IMR-90 (cell line): Measurements from ENCODE around the gene STAM2. TPM values are rescaled to one million over a fixed set of nuclear protein-coding genes. Genes with fewer than 3 reads are reported as not detected.
"Not testable (repeated sequence)": the region's sequence is repeated elsewhere in the genome, so short reads cannot be mapped to it uniquely, and the experiment has no call there.

ENCODE experiments used
- ATAC-seq: fragments of 200-7000 bp; cut with Tn5 transposase; 2 replicates; pipeline ENCODE4 v1.9.1; 2020; ENCODE audit warnings: low read depth, mild to moderate bottlenecking, moderate library complexity
- BruUV-seq: library from RNA; stranded (reverse); fragments of 400-500 nt; replicated peaks from 2 replicates; lab custom pipeline; 2021; lab: Mats Ljungman, UMichigan
- CTCF ChIA-PET: fragments of 300-600 bp; formaldehyde crosslinking; extraction: SDS; loops from one replicate; lab custom pipeline; 2021; ENCODE audit warnings: antibody characterized with exemption; lab: Yijun Ruan, JAX
- POLR2A ChIA-PET: fragments of 300-600 bp; sonication (Branson Sonifier 250); formaldehyde crosslinking; loops from one replicate; lab custom pipeline; 2022; ENCODE audit warnings: antibody characterized with exemption; ENCODE audit not compliant: unreplicated experiment; lab: Charles Lee
- DNase-seq: peaks from one replicate; pipeline ENCODE4 v3.0.0; 2013
- H2AFZ ChIP-seq: replicated peaks from 2 replicates; pipeline ENCODE3; 2013; ENCODE audit warnings: low read length, mild to moderate bottlenecking; ENCODE audit not compliant: poor library complexity
- H2AK5ac ChIP-seq: 2 replicates; pipeline ENCODE4 v1.6.1; 2013; ENCODE audit warnings: low read depth, low read length, inconsistent platforms
- H2AK9ac ChIP-seq: replicated peaks from 2 replicates; pipeline ENCODE3; 2013; ENCODE audit warnings: mild to moderate bottlenecking, low read depth, low read length, moderate library complexity; ENCODE audit not compliant: poor library complexity
- H2BK120ac ChIP-seq: 2 replicates; pipeline ENCODE4 v1.6.1; 2013; ENCODE audit warnings: low read depth, low read length, inconsistent platforms
- H2BK15ac ChIP-seq: 3 replicates; pipeline ENCODE4 v1.6.1; 2013; ENCODE audit warnings: low read depth, low read length, inconsistent platforms
- H2BK20ac ChIP-seq: 2 replicates; pipeline ENCODE4 v1.6.1; 2013; ENCODE audit warnings: low read depth, mild to moderate bottlenecking, inconsistent platforms, low read length, moderate library complexity
- H2BK5ac ChIP-seq: 2 replicates; pipeline ENCODE4 v1.6.1; 2013; ENCODE audit warnings: mild to moderate bottlenecking, low read depth, low read length, inconsistent platforms; ENCODE audit not compliant: poor library complexity, severe bottlenecking
- H3K14ac ChIP-seq: replicated peaks from 2 replicates; pipeline ENCODE4 v1.6.1; 2013; ENCODE audit warnings: low read depth, low read length, inconsistent platforms
- H3K18ac ChIP-seq: 2 replicates; pipeline ENCODE4 v1.6.1; 2013; ENCODE audit warnings: low read depth, low read length, control low read depth
- H3K23ac ChIP-seq: 2 replicates; pipeline ENCODE4 v1.6.1; 2013; ENCODE audit warnings: low read depth, low read length, inconsistent platforms
- H3K27ac ChIP-seq: 2 replicates; pipeline ENCODE4 v1.5.1; 2013; ENCODE audit warnings: mild to moderate bottlenecking, control low read depth, low read length; ENCODE audit not compliant: insufficient read depth
- H3K27me3 ChIP-seq: 2 replicates; pipeline ENCODE4 v1.6.1; 2013; ENCODE audit warnings: low read length; ENCODE audit not compliant: control insufficient read depth, insufficient read depth
- H3K36me3 ChIP-seq: 2 replicates; pipeline ENCODE4 v1.6.1; 2013; ENCODE audit warnings: low read length, mixed read lengths; ENCODE audit not compliant: control insufficient read depth, insufficient read depth
- H3K4ac ChIP-seq: 2 replicates; pipeline ENCODE4 v1.6.1; 2013; ENCODE audit warnings: low read depth, low read length, inconsistent platforms
- H3K4me1 ChIP-seq: 2 replicates; pipeline ENCODE4 v1.6.1; 2013; ENCODE audit warnings: low read length, mixed read lengths; ENCODE audit not compliant: control insufficient read depth, insufficient read depth
- H3K4me2 ChIP-seq: 2 replicates; pipeline ENCODE4 v1.6.1; 2013; ENCODE audit warnings: low read depth, mild to moderate bottlenecking, control low read depth, low read length, moderate library complexity
- H3K4me3 ChIP-seq: 2 replicates; pipeline ENCODE4 v1.5.1; 2013; ENCODE audit warnings: low read depth, mild to moderate bottlenecking, control low read depth, low read length, moderate library complexity; ENCODE audit not compliant: insufficient read depth
- H3K56ac ChIP-seq: 2 replicates; pipeline ENCODE4 v1.6.1; 2013; ENCODE audit warnings: low read length, inconsistent platforms; ENCODE audit not compliant: insufficient read depth; ENCODE audit errors: extremely low read depth
- H3K79me1 ChIP-seq, 2 experiments: 2 replicates each; pipeline ENCODE4 v1.6.1; 2013; ENCODE audit warnings: low read length in 2 of 2, inconsistent platforms in 1 of 2, low read depth in 1 of 2
- H3K9ac ChIP-seq: 2 replicates; pipeline ENCODE4 v1.6.1; 2013; ENCODE audit warnings: low read depth, low read length, control low read depth
- H3K9me1 ChIP-seq: 2 replicates; pipeline ENCODE4 v1.6.1; 2013; ENCODE audit warnings: low read length, inconsistent platforms; ENCODE audit not compliant: insufficient read depth
- H3K9me3 ChIP-seq: 2 replicates; pipeline ENCODE4 v1.6.1; 2013; ENCODE audit warnings: low read length; ENCODE audit not compliant: control insufficient read depth, insufficient read depth
- H4K20me1 ChIP-seq: 2 replicates; pipeline ENCODE4 v1.6.1; 2013; ENCODE audit warnings: low read length, inconsistent platforms; ENCODE audit not compliant: insufficient read depth
- H4K5ac ChIP-seq: 2 replicates; pipeline ENCODE4 v1.6.1; 2013; ENCODE audit warnings: mild to moderate bottlenecking, low read depth, low read length, control low read depth
- H4K8ac ChIP-seq, 2 experiments: 2 replicates each; pipeline ENCODE4 v1.6.1; 2013; ENCODE audit warnings: low read depth in 2 of 2, low read length in 2 of 2, control low read depth in 1 of 2, inconsistent platforms in 1 of 2
- H4K91ac ChIP-seq: 2 replicates; pipeline ENCODE4 v1.6.1; 2013; ENCODE audit warnings: low read depth, low read length, inconsistent platforms; ENCODE audit not compliant: insufficient read depth
- WGBS, 2 experiments: methylation state at CpG; one replicate each; pipeline versions ENCODE4 v1.1.5 to v1.1.7; 2013; ENCODE audit warnings: missing lambda C conversion rate in 2 of 2; ENCODE audit not compliant: insufficient read length in 1 of 2; ENCODE audit errors: extremely low coverage in 2 of 2; 5-methylcytosine and 5-hydroxymethylcytosine counted together
- dilution Hi-C: fragments of 300-500 bp; cut with HindIII; formaldehyde crosslinking; loops from one replicate; pipeline ENCODE4 v1.14.3; 2018; ENCODE audit warnings: low sequenced_read_pairs; ENCODE audit not compliant: unreplicated experiment
- in situ Hi-C: fragments of 300-500 bp; cut with MboI; formaldehyde crosslinking; loops from 3 replicates; pipeline ENCODE4 v1.14.3; 2019; ENCODE audit warnings: low sequenced_read_pairs, inconsistent platforms, mixed read lengths
- intact Hi-C: fragments of 100-400 bp; cut with micrococcal nuclease; formaldehyde crosslinking; loops from 2 replicates; pipeline ENCODE4 v1.10.0; 2022
- polyA plus RNA-seq, 3 experiments: library from polyadenylated mRNA; depleted of rRNA; stranded (reverse); fragments of >200 nt; gene quantifications; 2 replicates each; pipeline ENCODE4 v1.2.3, GENCODE V29; 2012; ENCODE audit warnings: low replicate concordance in 1 of 3
- total RNA-seq: library from RNA; depleted of rRNA; stranded (reverse); fragments of >200 nt; gene quantifications from 2 replicates; pipeline ENCODE4 v1.2.3, GENCODE V29; 2012

Gene STAM2
- total and polyA plus RNA-seq, 2 of the 4 experiments (the other 2 are of a cell fraction), result 12.5 to 29.2 TPM

GRCh38 chr2:152107140-152107539, 68.4 kb downstream of the STAM2 start:
- H2AK9ac ChIP-seq, H2BK15ac ChIP-seq, CTCF ChIA-PET, H3K27me3 ChIP-seq, H3K9me1 ChIP-seq, H2AK5ac ChIP-seq, BruUV-seq, intact Hi-C loops, H3K4me1 ChIP-seq, H3K14ac ChIP-seq, H3K27ac ChIP-seq, H3K23ac ChIP-seq, H4K91ac ChIP-seq, H3K4me3 ChIP-seq, H4K5ac ChIP-seq, H3K56ac ChIP-seq, H3K36me3 ChIP-seq, in situ Hi-C loops, H2BK5ac ChIP-seq, H4K20me1 ChIP-seq, H3K4me2 ChIP-seq, H2BK120ac ChIP-seq, H3K9ac ChIP-seq, H4K8ac ChIP-seq, H2AFZ ChIP-seq, dilution Hi-C loops, H3K79me1 ChIP-seq, DNase-seq, H3K4ac ChIP-seq, H3K9me3 ChIP-seq, ATAC-seq, H3K18ac ChIP-seq, H2BK20ac ChIP-seq: not testable (repeated sequence)
- POLR2A ChIA-PET, result interaction anchor here (0.6 kb wide), 1 partner anchor 15 kb away, joined by 5 read pairs; no protein-coding TSS in a partner anchor
- no CpG with 5 or more reads among the region's 13 CpGs for WGBS, 2 experiments
